ENCODE results near the gene MRPS22. TPM values are rescaled to one million over a fixed set of nuclear protein-coding genes. Genes with fewer than 3 reads are reported as not detected.

MRPS22 gene
- total and polyA plus RNA-seq, 2 of the 8 experiments (the other 6 are each of a cell fraction or from before 2014, with no cell fraction given) = 28.3 to 45.8 TPM

GRCh38 chr3:139358841-139359562, 15.2 kb downstream of the MRPS22 start:
- WGBS, 2 experiments (ENCODE audit: extremely low coverage in 1 of 2, insufficient coverage in 1 of 2, insufficient read length in 1 of 2, insufficient replicate concordance in 2 of 2, low coverage in 1 of 2, low lambda C conversion rate in 2 of 2, missing lambda C conversion rate in 1 of 2) = 92% methylated on average over 3 of the region's 3 CpGs; no CpG with 5 or more reads in 1 of the 2 experiments
- Histone ChIP-seq H3K4me1 (replicated peaks in 1 of 4; ENCODE audit: control insufficient read depth in 3 of 4, insufficient read depth in 4 of 4, low read length in 3 of 4) (no peaks in the 10 kb centered on the region), H3K4ac (replicated peaks; ENCODE audit: insufficient read length, low read depth, low read length) (no peak overlapping the region), H3K9me3 (ENCODE audit: insufficient read depth in 2 of 2, low read depth in 1 of 2, low read length in 1 of 2) (no peaks in the 10 kb centered on the region), H2BK15ac (ENCODE audit: low read length) (no peak overlapping the region), H3K4me2 (ENCODE audit: insufficient read depth in 1 of 2, low read depth in 2 of 2, low read length in 2 of 2) (no peak overlapping the region), H2AFZ (ENCODE audit: low read length) (no peak overlapping the region), H4K8ac (ENCODE audit: extremely low read depth, insufficient read depth, low read length) (no peak overlapping the region; the same call in 1 of the 2 replicates), H2AK5ac (ENCODE audit: low read depth, low read length) (no peak overlapping the region), H4K91ac (replicated peaks; ENCODE audit: insufficient read length, low read length) (no peak overlapping the region), H3K27me3 (replicated peaks in 1 of 4; ENCODE audit: control insufficient read depth in 3 of 4, extremely low read depth in 1 of 4, insufficient read depth in 3 of 4, low read length in 3 of 4) (no peaks in the 10 kb centered on the region), H4K5ac (ENCODE audit: insufficient read length, low read depth, low read length) (no peak overlapping the region), H3K27ac (ENCODE audit: low read depth, low read length) (no peak overlapping the region), H3K4me3 (ENCODE audit: extremely low read depth in 1 of 4, insufficient read depth in 2 of 4, low read depth in 3 of 4, low read length in 4 of 4) (no peak overlapping the region), H2BK5ac (ENCODE audit: low read depth, low read length) (no peak overlapping the region), H3K18ac (ENCODE audit: extremely low read depth, low read length) (no peak overlapping the region), H2BK12ac (ENCODE audit: low read depth, low read length) (no peak overlapping the region), H3K14ac (ENCODE audit: insufficient read length) (no peak overlapping the region), H2BK120ac (replicated peaks; ENCODE audit: low read depth, low read length) (no peak overlapping the region), H3K23ac (ENCODE audit: insufficient read length) (no peak overlapping the region), H3K23me2 (ENCODE audit: low read depth, low read length) (no peaks in the 10 kb centered on the region), H3K9ac (replicated peaks in 1 of 4; ENCODE audit: extremely low read depth in 1 of 4, low read depth in 3 of 4, low read length in 3 of 4) (no peak overlapping the region), H3K79me1 (ENCODE audit: low read depth, low read length) (no peaks in the 10 kb centered on the region), H4K20me1 (replicated peaks in 1 of 2; ENCODE audit: control insufficient read depth in 1 of 2, insufficient read depth in 2 of 2, low read length in 2 of 2) (peaks cover 2 to 4% of the 10 kb centered on the region in 2 experiments), H3K36me3 (ENCODE audit: control insufficient read depth in 2 of 4, insufficient read depth in 4 of 4, low read length in 3 of 4) (peaks cover 15 to 87% (median 64%) of the 10 kb centered on the region in 4 experiments), H3K79me2 (ENCODE audit: control insufficient read depth in 1 of 2, insufficient read depth in 2 of 2, low read length in 2 of 2) (no peaks in the 10 kb centered on the region), H2BK20ac (ENCODE audit: low read length) (no peak overlapping the region), H3K56ac (replicated peaks; ENCODE audit: insufficient read length, low read depth, low read length) (no peak overlapping the region)
- DNase-seq (ENCODE audit: low read depth in 1 of 2, low spot score in 2 of 2) (no peak), FAIRE-seq (no peak)
- ChIA-PET CTCF (ENCODE audit: partially characterized antibody) (interaction anchor here (0.6 kb wide), 3 partner anchors 253 to 805 kb away, joined by 3 to 4 read pairs (median 3); no protein-coding TSS in a partner anchor), POLR2A (ENCODE audit: partially characterized antibody) (interaction anchor here (1.6 kb wide), 1 partner anchor 31 kb away, joined by 5 read pairs; the partner anchor contains the start of gene COPB2)
- no peak for TF ChIP-seq FOSL1 (IDR thresholded peaks at IDR 0.05; ENCODE audit: insufficient read depth, low read depth, low read length)
- TF ChIP-seq TEAD4 (IDR thresholded peaks at IDR 0.05; ENCODE audit: low read depth, low read length) = no peak
- TF ChIP-seq SUZ12 (IDR thresholded peaks at IDR 0.05; ENCODE audit: low read length) = no peak
- TF ChIP-seq SRF (IDR thresholded peaks at IDR 0.05; ENCODE audit: low read depth, low read length) = no peak
- TF ChIP-seq ASH2L (IDR thresholded peaks at IDR 0.05; ENCODE audit: low read length) = no peak
- no peak for TF ChIP-seq CEBPB (IDR thresholded peaks at IDR 0.05; ENCODE audit: low read depth, low read length)
- no peak for TF ChIP-seq EZH2 (IDR thresholded peaks at IDR 0.05; ENCODE audit: low read depth, low read length, severe bottlenecking)
- no peak for TF ChIP-seq KDM4A (IDR thresholded peaks at IDR 0.05; ENCODE audit: low read depth, low read length, severe bottlenecking)
- TF ChIP-seq JUND (IDR thresholded peaks at IDR 0.05; ENCODE audit: low read length) = no peak
- no peak for TF ChIP-seq ATF3 (IDR thresholded peaks at IDR 0.05; ENCODE audit: insufficient read depth, low read depth, low read length)
- no peak for TF ChIP-seq TAF7 (optimal IDR thresholded peaks at IDR 0.05; ENCODE audit: borderline replicate concordance, low read depth, low read length)
- TF ChIP-seq CHD2 (IDR thresholded peaks at IDR 0.05; ENCODE audit: low read length) = no peak

Measured in H1 (cell line).